ENCODE measurements around the gene DLX4.
A peak's percentile ranks its signal among the peaks of the same experiment; 100 is the strongest.

Gene DLX4

DNA sequence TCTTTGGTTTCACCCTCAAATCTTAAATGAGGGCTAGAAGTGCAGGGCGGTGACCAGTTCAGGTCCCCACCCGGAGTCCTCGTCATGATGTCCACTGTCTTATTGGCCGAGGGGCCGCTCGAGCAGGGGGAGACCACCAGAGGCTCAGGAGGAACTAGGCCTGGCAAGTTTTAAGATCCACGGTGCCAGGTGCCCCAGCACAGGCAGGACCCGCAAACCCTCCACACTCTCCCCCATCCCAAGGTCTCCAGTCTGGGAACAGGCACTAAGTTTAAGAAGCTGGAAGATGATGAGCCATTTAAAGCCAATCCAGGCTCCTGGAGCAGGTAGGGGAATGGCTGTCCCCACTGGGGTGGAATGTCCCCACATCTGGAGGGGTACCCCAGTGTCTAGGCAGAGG, 21.9 kb downstream of the DLX4 start:
- no peak for DNase-seq

DNA sequence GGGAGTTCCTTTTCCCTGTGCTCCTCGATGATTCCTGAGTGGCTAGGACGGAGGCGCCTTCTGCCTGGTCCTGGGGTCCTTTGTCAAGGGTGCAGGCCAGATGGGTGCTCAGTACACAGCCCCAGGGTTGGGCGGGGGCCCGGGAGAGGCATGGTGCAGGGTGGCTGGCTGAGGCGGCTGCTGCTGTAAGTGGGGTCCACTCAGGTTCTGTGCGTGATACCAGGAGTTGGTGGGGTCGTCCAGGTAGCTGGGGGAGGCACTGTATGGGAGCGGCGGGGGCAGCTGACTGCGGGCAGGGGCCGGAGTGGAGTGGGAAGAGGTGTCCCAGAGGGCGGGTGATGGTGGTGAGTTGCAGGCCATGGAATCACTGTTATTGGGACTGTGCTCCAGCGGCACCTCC, 22.4 kb downstream of the DLX4 start:
- DNase-seq: no peak

DNA sequence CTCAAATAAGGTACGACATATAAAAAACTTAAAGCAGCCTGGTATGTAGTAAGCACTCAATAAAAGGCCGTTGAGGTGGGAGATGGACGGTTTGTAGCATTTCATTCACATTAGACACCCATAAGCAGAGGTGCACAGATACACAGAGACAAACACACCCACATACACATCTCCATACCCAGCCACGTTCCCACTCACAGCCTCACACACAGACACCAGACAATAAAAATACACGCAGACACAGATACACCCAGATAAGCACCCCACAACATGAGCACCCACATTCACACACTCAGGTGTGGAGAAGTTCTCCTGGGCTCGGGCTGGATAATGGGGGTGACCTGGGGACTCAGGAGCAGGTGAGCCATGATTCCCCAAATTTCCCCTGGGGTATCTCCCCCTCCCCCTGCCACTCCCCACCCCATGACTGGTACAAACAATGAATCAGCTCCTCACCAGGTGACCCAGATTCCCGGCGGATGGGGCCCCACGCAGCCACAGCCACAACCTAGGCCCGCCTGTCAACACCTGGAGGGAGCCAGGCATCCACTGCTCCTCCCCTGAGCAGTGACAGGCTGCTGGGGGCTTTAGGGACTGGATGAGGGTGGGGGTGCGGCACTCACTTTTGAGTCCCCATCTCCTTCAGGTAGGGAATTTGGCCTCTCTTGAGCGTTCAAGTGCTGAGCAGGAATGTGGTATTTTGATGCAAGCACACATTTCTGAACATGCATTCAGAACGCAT, 23.4 kb downstream of the DLX4 start:
- DNase-seq: no peak

DNA sequence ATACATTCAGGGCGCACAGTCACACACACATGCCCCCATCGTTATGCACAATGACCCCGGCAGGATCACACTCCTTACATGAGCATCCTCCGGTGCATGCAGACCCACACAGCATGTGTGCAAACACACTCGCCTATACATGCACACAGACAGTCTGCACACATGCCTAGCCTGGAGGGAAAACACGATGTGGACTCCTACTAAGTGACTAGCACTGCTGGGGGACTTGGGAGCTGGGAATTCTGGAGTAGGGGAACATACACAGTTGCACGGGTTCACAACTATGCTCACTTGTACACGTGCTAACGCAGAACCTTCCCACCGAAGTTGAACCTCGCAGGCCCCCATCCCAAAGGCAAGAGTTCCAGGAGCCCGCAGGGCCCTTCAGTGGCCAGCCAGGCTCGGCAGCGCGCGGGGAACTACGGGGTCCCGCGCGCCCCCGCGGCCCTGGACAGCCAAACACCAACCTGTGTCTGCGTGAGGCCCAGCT, 24.0 kb downstream of the DLX4 start:
- DNase-seq: no peak

DNA sequence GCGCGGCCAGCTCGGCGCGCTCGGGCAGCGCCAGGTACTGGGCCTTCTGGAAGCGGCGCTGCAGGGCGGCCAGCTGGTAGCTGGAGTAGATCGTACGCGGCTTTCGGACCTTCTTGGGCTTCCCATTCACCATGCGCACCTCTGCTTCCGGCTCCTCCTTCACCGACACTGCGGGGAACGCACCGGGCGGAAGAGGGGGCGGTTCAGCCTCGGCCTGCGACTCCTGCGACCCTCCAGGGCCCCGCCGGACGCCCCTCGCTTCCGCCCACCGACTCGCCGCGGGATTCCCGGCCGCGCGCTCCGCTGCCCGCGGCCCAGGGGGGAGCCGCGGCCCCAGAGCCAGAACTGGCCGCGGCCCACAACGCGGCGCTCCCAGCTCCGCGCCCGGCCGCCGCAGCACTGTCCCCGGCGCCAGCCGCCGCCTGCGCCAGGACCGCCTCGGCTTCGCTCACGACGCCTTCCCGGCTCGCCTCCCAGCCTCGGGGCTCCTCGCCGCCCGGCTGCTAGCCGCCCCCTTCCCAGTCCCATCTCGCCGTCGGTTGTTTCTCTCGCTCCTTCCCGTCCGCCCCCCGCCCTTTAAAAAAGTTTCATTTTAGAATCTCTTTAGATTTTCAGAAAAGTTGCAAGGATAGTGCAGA, 24.6 kb downstream of the DLX4 start:
- DNase-seq: peak; percentile 28

DNA sequence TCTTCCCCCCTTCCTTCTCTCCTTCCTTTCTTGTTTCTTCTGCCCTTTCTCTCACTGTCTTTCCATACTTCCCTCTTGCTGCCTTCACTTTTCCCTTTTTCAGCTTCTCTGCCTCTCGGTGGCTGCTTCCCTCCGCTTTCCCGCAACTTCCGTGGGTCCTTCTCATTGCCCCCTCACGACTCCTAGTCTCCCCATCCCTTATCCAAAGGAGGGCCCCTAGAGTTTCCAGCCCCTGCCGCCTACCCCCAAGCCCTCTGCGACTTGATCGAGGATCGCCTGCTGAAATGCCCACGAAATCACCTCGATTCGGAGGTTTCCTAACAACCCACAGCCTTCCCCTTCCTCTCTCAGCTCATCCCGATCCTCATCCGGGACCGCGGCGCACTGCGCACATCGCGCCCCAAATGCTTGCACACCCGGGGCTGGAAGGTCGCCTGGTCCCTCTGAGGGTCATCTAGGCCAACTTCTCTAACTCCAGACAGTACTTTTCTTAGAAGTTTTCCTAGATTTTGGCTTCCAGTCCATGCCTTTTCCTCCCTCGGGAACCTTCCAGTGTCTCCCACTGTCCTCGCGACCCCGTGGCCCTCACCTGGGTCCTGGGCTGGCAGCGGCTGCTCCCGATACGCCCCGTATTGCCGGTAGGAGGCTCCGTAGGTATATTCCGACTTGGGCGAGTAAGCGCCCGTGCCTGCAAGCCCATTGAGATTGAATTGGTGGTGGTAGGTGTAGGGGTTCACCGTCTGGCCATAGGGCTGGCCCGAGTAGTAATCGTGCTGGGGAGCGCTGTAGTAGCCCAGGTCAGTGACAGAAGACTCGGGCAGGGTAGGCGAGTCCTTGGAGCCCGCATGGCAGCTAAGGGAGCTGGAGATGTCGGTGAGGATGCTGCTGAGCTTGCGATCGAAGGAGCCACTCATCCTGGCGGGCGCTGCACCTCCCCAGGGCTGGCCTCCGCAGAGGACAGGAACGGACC, 25.4 kb downstream of the DLX4 start:
- no peak for DNase-seq

DNA sequence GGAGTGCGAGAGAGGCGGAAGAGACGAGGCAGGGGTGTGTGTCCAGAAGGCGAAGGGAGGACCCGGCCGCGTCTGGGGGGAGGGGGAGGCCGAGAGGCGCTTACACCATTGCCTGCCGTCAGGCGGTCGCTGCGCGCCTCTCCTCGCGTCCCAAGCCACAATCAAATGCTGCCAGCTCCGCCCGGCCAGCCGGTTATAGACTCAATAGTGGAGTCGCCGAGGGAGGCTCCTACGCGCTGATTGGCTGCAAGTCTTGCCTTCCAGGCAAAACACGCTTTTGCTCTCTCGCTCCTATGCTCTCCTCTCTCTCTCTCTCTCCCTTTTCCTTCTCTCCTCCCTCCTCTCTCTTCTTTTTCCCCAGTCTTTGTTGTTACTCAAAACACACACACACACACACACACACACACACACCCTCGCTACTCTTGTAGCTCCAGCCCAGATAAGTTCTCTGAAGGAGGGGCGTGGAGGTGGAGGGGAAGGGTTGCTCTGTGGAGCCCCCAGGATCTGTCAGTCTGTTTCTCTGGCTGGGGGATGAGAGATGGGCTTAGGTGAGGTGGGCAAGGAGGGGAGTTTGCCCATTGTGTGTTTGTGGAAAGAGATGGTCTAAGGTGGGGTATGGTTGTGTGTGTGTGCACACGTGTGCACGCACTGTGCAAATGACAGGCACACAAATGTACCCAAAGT, 26.2 kb downstream of the DLX4 start, which contains the start of gene DLX3:
Gene DLX3 (minus strand): TSS at position 170 of the 684 bp plus-strand sequence. CDS start 226 bp downstream, outside the sequence.
- DNase-seq: no peak

DNA sequence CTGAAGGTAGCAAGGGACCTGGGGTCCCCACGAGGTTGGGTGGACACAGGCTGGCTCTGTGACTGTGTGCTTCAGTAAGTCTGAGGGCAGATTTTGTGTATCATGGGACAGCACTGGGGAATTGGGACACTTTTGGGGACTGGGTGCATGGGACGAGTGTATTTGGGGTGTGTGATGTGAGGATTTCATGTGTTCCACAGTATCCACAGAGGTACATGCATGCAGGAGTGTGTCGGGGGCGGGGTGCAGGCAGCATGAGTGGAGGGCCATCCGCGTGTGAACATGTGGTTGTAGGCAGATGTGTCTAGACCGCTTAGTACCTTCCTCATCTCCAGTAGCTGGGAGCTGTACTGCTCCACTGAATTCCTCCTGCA, 27.1 kb downstream of the DLX4 start:
- DNase-seq: no peak

DNA sequence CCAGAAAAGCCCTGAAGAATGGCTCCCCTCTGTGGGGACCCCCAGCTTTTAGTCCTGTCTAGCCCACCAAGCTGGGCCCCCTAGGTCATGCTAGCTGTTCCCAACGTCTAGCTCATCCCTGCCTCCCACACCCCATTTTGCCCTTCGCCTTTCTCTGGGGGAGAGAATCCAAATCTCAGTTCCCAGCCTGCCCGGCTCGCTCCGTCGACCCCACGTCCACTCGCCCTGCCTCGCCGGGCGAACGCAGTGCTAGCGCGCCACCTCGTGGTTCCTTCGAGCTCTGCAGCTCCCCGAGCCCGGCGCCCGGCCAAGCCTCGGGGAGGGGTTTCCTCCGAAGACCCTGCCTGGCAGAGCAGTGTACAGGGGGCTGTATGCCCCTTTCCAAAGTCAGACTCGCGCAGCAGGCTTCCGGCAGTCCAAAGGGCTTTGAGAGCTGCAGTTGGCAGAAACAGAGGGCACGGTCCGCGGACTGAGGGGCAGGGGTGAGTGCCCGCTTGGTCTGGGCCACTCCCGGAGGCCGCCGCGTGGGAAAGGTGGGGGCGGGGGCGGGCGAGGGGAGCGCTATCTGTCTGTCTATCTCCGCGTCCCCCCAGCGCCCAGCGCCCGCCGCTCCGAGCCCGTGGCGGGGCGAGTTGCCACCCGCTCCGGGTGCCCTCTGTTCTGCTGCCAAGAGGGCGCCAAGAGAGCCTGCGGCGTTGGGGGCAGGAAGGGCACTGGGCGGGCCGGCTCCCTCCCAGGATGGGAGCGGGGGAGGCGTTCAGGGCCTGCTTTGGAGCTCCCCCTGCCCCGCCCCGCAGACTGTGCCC, 27.7 kb downstream of the DLX4 start:
- peak; percentile 65 for DNase-seq

DNA sequence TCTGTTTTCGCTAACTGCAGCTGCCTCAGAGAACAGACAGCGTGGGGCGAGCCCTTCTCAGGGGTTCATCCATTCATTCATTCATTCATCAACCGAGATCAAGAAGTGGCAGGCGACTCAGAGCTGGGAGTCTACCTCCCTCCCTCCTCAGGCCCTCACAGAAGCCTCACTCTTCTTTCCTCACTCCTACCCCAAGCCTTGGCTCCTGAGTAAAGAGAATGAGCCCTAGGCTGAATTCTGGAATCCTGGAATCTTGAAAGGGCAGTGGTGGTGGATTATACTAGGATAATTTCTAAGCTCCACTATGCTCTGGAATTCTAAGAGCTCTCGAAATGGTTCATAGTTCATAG, 28.3 kb downstream of the DLX4 start:
- DNase-seq: no peak

DNA sequence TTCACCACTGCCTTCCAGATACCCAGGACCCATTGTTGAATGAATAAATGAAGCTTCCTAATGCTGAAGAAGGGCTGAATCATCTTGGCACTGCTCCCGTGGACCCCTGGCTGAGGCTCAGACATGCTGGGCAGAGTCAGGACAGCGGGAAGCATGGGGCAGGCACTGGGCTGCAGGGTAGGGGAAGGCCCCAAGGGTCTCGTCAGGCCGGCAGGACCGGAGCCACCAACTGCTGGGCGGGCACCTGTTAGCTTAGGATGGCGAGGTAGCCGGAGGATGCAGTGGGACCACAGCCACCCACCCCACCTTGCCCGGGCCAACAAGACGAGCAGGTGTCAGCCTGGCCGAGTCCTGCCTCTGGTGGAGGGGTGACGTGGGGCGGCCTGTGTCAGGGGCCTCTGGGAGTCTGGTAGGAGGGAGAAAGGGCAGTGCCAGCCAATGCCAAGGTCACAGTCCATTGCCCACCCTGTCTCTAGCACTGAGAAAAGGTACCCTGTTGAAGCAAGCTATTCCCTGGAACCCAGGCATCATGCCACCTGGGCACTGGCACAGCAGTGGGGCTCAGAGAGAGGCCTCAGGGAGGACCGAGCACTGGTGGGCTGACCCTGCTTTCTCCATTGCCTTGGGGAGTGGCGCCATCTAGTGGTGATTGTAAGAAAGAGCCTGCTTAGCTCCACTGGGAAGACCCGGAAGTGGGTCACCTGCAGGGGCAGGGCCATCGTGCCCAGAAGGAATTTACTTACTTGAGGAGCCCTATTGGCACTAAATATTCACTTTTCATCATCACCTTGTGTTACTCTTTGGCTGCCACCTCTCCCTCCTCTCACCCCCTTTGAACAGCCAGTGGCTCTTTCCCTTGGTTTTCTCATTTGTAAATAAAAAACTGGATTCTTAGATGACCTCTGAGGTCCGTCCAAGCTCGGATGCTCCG, 29.0 kb downstream of the DLX4 start:
- peak; percentile 88 for DNase-seq

DNA sequence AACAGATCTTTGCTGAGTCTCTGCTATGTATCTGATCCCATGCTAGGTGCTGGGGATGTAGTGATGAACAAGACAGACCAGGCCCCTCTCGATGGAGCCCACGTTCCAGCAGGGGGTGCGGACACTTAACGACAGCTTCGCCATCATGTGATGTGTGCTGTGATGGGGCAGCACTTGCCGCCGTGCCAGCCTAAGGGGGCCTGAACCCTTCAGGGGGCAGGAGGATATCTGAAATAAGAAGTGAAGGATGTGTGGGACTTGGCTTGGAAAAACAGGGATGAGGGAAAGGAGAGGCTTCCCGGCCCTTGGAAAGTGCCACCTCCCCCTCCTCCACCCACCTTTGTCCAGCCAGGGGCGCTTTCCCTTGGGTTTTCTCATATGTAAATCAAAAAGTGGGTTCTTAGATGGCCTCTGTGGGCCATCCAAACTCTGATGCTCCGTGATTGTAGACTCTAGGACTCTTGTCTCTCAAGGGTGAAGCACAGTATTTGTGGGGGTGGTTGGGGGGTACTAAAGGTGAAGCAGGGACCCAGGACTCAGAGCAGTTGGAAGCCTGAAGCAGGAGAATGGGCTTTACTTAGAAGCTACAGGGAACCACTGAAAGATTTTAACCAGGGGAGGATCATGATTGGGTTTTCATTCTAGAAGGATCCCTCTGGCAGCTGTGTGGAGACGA, 30.0 kb downstream of the DLX4 start:
- no peak for DNase-seq

DNA sequence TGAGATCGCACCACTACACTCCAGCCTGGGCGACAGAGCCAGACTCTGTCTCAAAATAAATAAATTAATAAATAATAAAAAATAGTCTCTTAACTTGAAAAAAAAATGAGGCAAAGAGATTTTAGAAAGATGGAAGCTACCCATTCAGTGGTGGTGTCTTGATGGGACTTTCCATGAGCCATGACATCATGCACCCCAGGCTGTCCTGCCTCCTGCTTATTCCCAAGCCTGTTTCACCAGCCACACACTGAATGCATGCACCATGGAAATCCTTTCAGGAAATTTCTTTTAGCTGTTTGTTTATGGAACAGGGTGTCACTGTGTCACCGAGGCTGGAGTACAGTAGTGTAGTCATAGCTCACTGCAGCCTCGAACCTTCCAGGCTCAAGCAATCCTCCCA, 34.9 kb downstream of the DLX4 start:
- no peak for DNase-seq

DNA sequence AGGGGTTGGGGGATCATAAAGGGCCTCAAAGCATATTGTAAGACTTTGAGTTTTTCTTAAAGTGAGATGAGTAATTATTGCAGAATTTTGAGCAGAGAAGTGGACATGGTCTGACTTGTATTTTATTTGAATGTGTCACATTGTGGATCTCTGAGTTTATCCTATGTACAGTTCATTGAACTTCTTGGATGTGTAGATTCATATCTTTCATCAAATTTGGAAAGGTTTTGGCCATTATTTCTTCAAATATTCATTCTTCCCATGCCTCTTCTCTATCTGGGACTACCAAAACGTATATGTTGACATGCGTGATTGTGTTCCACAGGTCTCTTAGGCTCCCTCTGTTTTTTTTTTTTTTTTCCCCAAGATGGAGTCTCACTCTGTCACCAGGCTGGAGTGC, 40.3 kb downstream of the DLX4 start:
- DNase-seq: no peak

DNA sequence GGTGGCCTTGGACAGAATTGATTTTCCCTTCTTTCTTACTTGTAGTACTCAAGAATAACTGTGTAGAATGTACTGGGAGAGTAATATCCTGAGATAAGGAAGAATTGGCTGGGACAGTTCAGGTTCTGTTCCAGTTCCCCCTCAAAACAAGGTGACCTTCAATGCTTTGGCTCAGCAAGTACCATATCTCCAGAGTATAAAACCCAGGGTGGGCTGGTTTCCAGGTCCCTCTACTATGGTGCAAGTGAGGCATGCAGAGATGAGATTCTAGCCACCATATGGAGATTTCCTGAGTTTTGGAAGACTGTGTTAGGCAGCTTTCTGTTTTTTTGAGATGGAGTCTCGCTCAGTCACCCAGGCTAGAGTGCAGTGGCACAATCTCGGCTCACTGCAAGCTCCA, 44.1 kb downstream of the DLX4 start:
- DNase-seq: no peak

DNA sequence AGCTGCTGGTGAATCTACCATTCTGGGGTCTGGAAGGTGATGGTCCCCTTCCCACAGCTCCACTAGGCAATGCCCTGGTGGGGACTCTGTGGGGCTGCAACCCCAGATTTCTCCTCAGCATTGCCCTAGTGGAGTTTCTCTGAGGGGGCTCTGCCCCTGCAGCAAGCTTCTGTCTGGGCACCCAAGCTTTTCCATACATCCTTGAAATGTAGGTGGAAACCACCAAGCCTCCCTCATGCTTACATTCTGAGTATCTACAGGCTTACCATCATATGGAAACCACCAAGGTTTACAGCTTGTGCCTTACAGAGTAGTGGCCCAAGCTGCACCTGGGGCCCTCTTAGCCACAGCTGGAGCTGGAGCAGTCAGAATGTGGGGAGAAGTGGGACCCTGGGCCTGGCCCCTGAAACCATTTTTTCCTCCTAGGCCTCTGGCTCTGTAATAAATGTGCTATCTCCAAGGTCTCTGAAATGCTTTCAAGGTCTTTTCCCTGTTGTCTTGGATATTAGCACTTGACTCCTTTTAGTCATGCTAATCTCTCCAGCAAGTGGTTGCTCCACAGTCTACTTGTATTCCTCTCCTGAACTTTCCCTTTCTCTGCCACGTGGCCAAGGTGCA, 45.6 kb downstream of the DLX4 start:
- DNase-seq: no peak

DNA sequence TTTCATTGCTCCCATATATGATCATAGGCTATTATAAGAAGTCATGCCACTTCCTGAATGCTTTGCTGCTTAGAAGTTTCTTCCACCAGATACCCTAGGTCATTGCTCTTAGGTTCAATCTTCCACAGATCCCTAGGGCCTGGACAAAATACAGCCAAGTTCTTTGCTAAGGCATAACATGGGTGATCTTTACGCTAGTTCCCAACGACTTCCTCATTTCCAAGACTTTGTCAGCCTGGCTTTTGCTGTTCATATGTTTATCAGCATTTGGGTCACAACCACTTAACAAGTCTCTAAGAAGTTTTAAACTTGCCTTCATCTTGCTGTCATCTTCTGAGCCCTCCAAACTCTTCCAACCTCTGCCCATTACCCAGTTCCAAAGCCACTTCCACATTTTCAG, 46.2 kb downstream of the DLX4 start:
- DNase-seq: no peak

DNA sequence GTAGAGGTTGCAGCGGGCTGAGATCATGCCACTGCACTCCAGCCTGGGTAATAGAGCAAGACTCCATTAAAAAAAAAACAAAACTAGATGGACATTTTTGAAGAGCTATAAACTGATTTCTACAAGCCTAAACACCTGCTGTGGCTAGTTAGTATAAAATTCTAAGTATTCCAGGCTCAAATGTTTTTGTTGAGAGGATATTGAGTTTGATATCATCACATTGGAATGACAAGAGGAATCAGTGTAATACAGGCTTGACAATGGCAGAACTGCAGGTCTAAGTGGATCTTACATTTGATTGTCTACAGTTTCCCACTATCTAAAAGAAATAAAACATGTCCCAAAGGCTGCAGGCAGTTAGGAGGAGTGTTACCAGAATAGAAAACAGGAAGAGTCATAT, 49.9 kb downstream of the DLX4 start:
- no peak for DNase-seq

DNA sequence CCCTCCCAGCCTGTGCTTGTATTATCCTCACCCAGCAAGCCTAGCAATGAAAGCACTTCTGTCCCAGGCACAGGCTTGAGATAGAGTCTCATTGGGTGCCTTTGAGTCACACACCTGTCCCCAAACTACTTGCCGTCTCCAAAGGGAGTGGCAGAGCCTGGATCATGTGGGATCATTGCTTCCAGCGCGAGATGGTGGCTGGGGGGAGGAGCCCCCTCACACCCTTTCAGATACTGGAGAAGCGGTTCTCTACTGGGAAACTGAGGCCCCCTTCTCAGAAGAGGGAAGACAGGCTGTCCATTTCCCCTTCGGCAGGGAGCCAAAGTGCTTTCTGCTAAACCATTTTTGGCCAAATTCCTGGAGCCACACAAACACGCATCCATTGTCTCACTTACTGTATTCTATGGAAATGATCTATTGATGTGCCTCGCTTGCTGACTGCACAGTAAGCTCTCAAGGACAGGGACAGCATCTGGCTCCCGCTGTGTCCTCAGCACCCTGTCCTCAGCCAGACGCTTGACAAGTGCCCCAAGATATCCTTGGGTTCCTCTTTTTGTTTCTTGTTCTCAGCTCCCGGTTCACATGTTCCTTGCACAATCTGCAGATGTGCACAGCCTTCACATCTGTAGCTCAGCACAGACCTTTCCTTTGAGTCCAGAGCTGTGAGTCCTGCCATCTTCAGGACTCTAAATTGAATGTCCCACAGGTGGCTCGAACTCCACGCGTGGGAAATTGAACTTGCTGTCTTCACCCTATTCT, 52.0 kb downstream of the DLX4 start:
- no peak for DNase-seq
